Nephron progenitor cell (in vitro differentiated cells): ENCODE results near the gene RTP5.

ENCODE experiments used
- DNase-seq: peaks from one replicate; pipeline ENCODE4 v3.0.0; 2021
- H3K27ac Mint-ChIP-seq: 2 replicates; pipeline ENCODE4 v1.8.0; 2021; ENCODE audit warnings: mild to moderate bottlenecking, moderate library complexity, mixed read lengths
- H3K27me3 Mint-ChIP-seq: 2 replicates; pipeline ENCODE4 v1.8.0; 2021; ENCODE audit warnings: mild to moderate bottlenecking, low read depth, mixed read lengths; ENCODE audit not compliant: poor library complexity
- H3K36me3 Mint-ChIP-seq: 2 replicates; pipeline ENCODE4 v1.8.0; 2021; ENCODE audit warnings: low read depth, mixed read lengths
- H3K4me1 Mint-ChIP-seq: 2 replicates; pipeline ENCODE4 v1.8.0; 2021; ENCODE audit warnings: mixed read lengths
- H3K4me3 Mint-ChIP-seq: 2 replicates; pipeline ENCODE4 v1.8.0; 2021; ENCODE audit warnings: mild to moderate bottlenecking, moderate library complexity, mixed read lengths
- H3K9me3 Mint-ChIP-seq: 2 replicates; pipeline ENCODE4 v1.8.0; 2021; ENCODE audit warnings: mild to moderate bottlenecking, moderate library complexity, mixed read lengths
- CTCF ChIP-seq: fragments of 200-600 bp; sonication (generic); IDR thresholded peaks from 2 replicates; pipeline ENCODE4 v1.5.0; 2021; ENCODE audit warnings: antibody characterized with exemption

Gene RTP5

GRCh38 chr2:241862093-241862492 lies 7.4 kb upstream of the RTP5 start:
- Mint-ChIP-seq H3K36me3 (no peaks in the 10 kb centered on the region), H3K4me3 (no peak overlapping the region), H3K4me1 (peaks cover 36% of the 10 kb centered on the region), H3K27ac (no peak overlapping the region), H3K9me3 (peaks cover 3% of the 10 kb centered on the region), H3K27me3 (peaks cover 17% of the 10 kb centered on the region)
- peak; percentile 1 for DNase-seq
- no peak for TF ChIP-seq CTCF

- no peak overlapping the region for H3K4me3 Mint-ChIP-seq
- H3K27me3 Mint-ChIP-seq, result peaks cover 20% of the 10 kb centered on the region
- no peak overlapping the region for H3K27ac Mint-ChIP-seq
- TF ChIP-seq CTCF, result no peak
- H3K9me3 Mint-ChIP-seq, result peaks cover 3% of the 10 kb centered on the region
- no peak for DNase-seq
- peaks cover 36% of the 10 kb centered on the region for H3K4me1 Mint-ChIP-seq
- H3K36me3 Mint-ChIP-seq, result no peaks in the 10 kb centered on the region
Observed at GRCh38 chr2:241862775-241863535, 6.6 kb upstream of the RTP5 start.

- no peaks in the 10 kb centered on the region for H3K36me3 Mint-ChIP-seq
- peaks cover 40% of the 10 kb centered on the region for H3K4me1 Mint-ChIP-seq
- no peak for TF ChIP-seq CTCF
- H3K27ac Mint-ChIP-seq, result no peak overlapping the region
- peaks cover 20% of the 10 kb centered on the region for H3K27me3 Mint-ChIP-seq
- peaks cover 3% of the 10 kb centered on the region for H3K9me3 Mint-ChIP-seq
- DNase-seq, result no peak
- no peak overlapping the region for H3K4me3 Mint-ChIP-seq
Observed at GRCh38 chr2:241863536-241863954, 6.0 kb upstream of the RTP5 start.

GRCh38 chr2:241864168-241864849 lies 5.2 kb upstream of the RTP5 start:
- Mint-ChIP-seq H3K27me3 (peaks cover 23% of the 10 kb centered on the region), H3K4me1 (peaks cover 41% of the 10 kb centered on the region), H3K4me3 (peak overlapping the region; percentile 7), H3K9me3 (peaks cover 3% of the 10 kb centered on the region), H3K27ac (no peak overlapping the region), H3K36me3 (no peaks in the 10 kb centered on the region)
- TF ChIP-seq CTCF, result no peak
- no peak for DNase-seq

- Mint-ChIP-seq H3K27ac (no peak overlapping the region), H3K4me3 (peak overlapping the region; percentile 29), H3K4me1 (peaks cover 37% of the 10 kb centered on the region), H3K36me3 (no peaks in the 10 kb centered on the region), H3K9me3 (peaks cover 3% of the 10 kb centered on the region), H3K27me3 (peaks cover 23% of the 10 kb centered on the region)
- TF ChIP-seq CTCF, result no peak
- DNase-seq, result no peak
Observed at GRCh38 chr2:241864850-241865213, 4.7 kb upstream of the RTP5 start.
